ENCODE measurements around the gene EHBP1. TPM values are rescaled to one million over a fixed set of nuclear protein-coding genes. Genes with fewer than 3 reads are reported as not detected.

Gene EHBP1
- total RNA-seq, 3 donors from 2014 or later (not counting 1 experiment from before 2014, with no cell fraction given), result 22.4 to 33.4 (median 28.3) TPM

- H3K9me3 ChIP-seq (ENCODE audit: control insufficient read depth, insufficient read depth, low read length), result peaks cover 4% of the 10 kb centered on the region
- peaks cover 5% of the 10 kb centered on the region for H3K36me3 ChIP-seq (ENCODE audit: control insufficient read depth, insufficient read depth, low read length)
- Mint-ChIP-seq H3K9me3 (peaks cover 0 to 13% of the 10 kb centered on the region in 2 donors), H3K27me3 (ENCODE audit: low read depth in 2 of 2) (no peaks in the 10 kb centered on the region), H3K36me3 (peaks cover 50% of the 10 kb centered on the region), H3K4me1 (peaks cover 0 to 10% of the 10 kb centered on the region in 2 donors), H3K27ac (no peak overlapping the region), H3K4me3 (no peak overlapping the region)
- H3K27ac ChIP-seq (ENCODE audit: low read length), result no peak overlapping the region
- no peak for TF ChIP-seq CTCF (IDR thresholded peaks at IDR 0.05)
- H3K4me3 ChIP-seq (ENCODE audit: low read length), result no peak overlapping the region
- H3K4me1 ChIP-seq (ENCODE audit: control insufficient read depth, insufficient read depth, low read length), result no peaks in the 10 kb centered on the region
- ATAC-seq (no peak), DNase-seq (no peak)
- intact Hi-C loops (cut with micrococcal nuclease), result no loop called here
- H3K27me3 ChIP-seq (ENCODE audit: control insufficient read depth, insufficient read depth, low read length), result no peaks in the 10 kb centered on the region
- 100% methylated on average over 1 of the region's 3 CpGs for WGBS (ENCODE audit: insufficient coverage)
These were observed 168.1 kb downstream of the EHBP1 start for GRCh38 chr2:62873603-62874002.

GRCh38 chr2:62874881-62875383, 169.4 kb downstream of the EHBP1 start:
- Mint-ChIP-seq H3K9me3 (peaks cover 0 to 13% of the 10 kb centered on the region in 2 donors), H3K4me1 (peaks cover 0 to 10% of the 10 kb centered on the region in 2 donors), H3K36me3 (peaks cover 52% of the 10 kb centered on the region), H3K4me3 (no peak overlapping the region), H3K27ac (no peak overlapping the region), H3K27me3 (ENCODE audit: low read depth in 2 of 2) (no peaks in the 10 kb centered on the region)
- no peak for TF ChIP-seq CTCF (IDR thresholded peaks at IDR 0.05)
- Histone ChIP-seq H3K36me3 (ENCODE audit: control insufficient read depth, insufficient read depth, low read length) (peaks cover 5% of the 10 kb centered on the region), H3K27ac (ENCODE audit: low read length) (no peak overlapping the region), H3K27me3 (ENCODE audit: control insufficient read depth, insufficient read depth, low read length) (no peaks in the 10 kb centered on the region), H3K9me3 (ENCODE audit: control insufficient read depth, insufficient read depth, low read length) (peaks cover 4% of the 10 kb centered on the region), H3K4me1 (ENCODE audit: control insufficient read depth, insufficient read depth, low read length) (no peaks in the 10 kb centered on the region), H3K4me3 (ENCODE audit: low read length) (no peak overlapping the region)
- ATAC-seq (no peak), DNase-seq (no peak)
- intact Hi-C loops (cut with micrococcal nuclease), result no loop called here
- 95% methylated on average over 6 of the region's 6 CpGs for WGBS (ENCODE audit: insufficient coverage)

- no CpG with 5 or more reads among the region's 4 CpGs for WGBS (ENCODE audit: insufficient coverage)
These were observed 175.8 kb downstream of the EHBP1 start for GRCh38 chr2:62881162-62881795.

More at GRCh38 chr2:62881162-62881795, 175.8 kb downstream of the EHBP1 start:
- H3K27ac ChIP-seq (ENCODE audit: low read length), result no peak overlapping the region
- Mint-ChIP-seq H3K4me3 (no peak overlapping the region), H3K27me3 (ENCODE audit: low read depth in 2 of 2) (no peaks in the 10 kb centered on the region), H3K4me1 (no peaks in the 10 kb centered on the region), H3K36me3 (peaks cover 34% of the 10 kb centered on the region), H3K9me3 (peaks cover 0 to 3% of the 10 kb centered on the region in 2 donors), H3K27ac (no peak overlapping the region)
- DNase-seq, result no peak
- H3K9me3 ChIP-seq (ENCODE audit: control insufficient read depth, insufficient read depth, low read length), result no peaks in the 10 kb centered on the region
- intact Hi-C loops (cut with micrococcal nuclease), result no loop called here
- no peak overlapping the region for H3K4me3 ChIP-seq (ENCODE audit: low read length)
- H3K4me1 ChIP-seq (ENCODE audit: control insufficient read depth, insufficient read depth, low read length), result no peaks in the 10 kb centered on the region
- no peak for TF ChIP-seq CTCF (IDR thresholded peaks at IDR 0.05)
- H3K36me3 ChIP-seq (ENCODE audit: control insufficient read depth, insufficient read depth, low read length), result no peaks in the 10 kb centered on the region
- H3K27me3 ChIP-seq (ENCODE audit: control insufficient read depth, insufficient read depth, low read length), result no peaks in the 10 kb centered on the region
- no peak for ATAC-seq
